Transverse colon (tissue), 3 donors: Measurements from ENCODE around the gene TAF4.
"Not testable (repeated sequence)": the region's sequence is repeated elsewhere in the genome, so short reads cannot be mapped to it uniquely, and the experiment has no call there.

ENCODE experiments used
- POLR2A ChIP-seq: fragments of 450-650 bp; IDR thresholded peaks from one replicate; pipeline ENCODE4 v1.6.1; 2016; ENCODE audit warnings: antibody characterized with exemption, mild to moderate bottlenecking, moderate library complexity
- TF ChIP-seq, protein P1 (sequence below), 5 experiments: fragments of 200-600 bp in 3 of 5; fragments of 450-650 bp in 2 of 5; sonication (generic) in 3 of 5; IDR thresholded peaks; 1 replicate in 2 of 5; 2 replicates in 3 of 5; pipeline ENCODE4 v1.5.1; 2016 to 2017; ENCODE audit warnings: antibody characterized with exemption in 5 of 5, inconsistent platforms in 3 of 5, mild to moderate bottlenecking in 2 of 5, moderate library complexity in 1 of 5

DNA sequence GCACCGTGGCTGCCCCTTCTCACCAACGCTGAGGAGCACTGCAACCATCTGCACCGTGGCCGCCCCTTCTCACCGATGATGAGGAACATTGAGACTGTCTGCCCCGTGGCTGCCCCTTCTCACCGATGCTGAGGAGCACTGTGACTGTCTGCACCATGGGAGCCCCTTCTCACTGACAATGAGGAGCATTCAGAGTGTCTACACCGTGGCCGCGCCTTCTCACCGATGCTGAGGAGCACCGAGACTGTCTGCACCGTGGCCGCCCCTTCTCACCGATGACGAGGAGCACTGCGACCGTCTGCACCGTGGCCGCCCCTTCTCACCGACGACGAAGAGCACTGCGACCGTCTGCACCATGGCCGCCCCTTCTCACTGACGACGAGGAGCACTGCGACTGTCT is 120.2 kb downstream of the TAF4 start:
- TF ChIP-seq, protein P1, sequence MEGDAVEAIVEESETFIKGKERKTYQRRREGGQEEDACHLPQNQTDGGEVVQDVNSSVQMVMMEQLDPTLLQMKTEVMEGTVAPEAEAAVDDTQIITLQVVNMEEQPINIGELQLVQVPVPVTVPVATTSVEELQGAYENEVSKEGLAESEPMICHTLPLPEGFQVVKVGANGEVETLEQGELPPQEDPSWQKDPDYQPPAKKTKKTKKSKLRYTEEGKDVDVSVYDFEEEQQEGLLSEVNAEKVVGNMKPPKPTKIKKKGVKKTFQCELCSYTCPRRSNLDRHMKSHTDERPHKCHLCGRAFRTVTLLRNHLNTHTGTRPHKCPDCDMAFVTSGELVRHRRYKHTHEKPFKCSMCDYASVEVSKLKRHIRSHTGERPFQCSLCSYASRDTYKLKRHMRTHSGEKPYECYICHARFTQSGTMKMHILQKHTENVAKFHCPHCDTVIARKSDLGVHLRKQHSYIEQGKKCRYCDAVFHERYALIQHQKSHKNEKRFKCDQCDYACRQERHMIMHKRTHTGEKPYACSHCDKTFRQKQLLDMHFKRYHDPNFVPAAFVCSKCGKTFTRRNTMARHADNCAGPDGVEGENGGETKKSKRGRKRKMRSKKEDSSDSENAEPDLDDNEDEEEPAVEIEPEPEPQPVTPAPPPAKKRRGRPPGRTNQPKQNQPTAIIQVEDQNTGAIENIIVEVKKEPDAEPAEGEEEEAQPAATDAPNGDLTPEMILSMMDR (IDR thresholded peaks at IDR 0.05), result not testable (repeated sequence)
- TF ChIP-seq POLR2A, result not testable (repeated sequence)
